NB4 (cell line): ENCODE results near the gene CACNA1B.

ENCODE experiments used
- MAX ChIP-seq: IDR thresholded peaks from 2 replicates; pipeline ENCODE4 v1.6.1; 2011; ENCODE audit warnings: low read depth, low read length
- POLR2A ChIP-seq: IDR thresholded peaks from 2 replicates; pipeline ENCODE4 v1.6.1; 2011; ENCODE audit warnings: mild to moderate bottlenecking; ENCODE audit not compliant: insufficient read length; ENCODE audit errors: extremely low read depth

- TF ChIP-seq POLR2A = no peak
- no peak for TF ChIP-seq MAX
Measured at GRCh38 chr9:138028596-138028995, 151.0 kb downstream of the CACNA1B start.
